ENCODE results near the gene ACTMAP. TPM values are rescaled to one million over a fixed set of nuclear protein-coding genes. Genes with fewer than 3 reads are reported as not detected.

ACTMAP gene
- total and polyA plus RNA-seq, 2 of the 8 experiments (the other 6 are each of a cell fraction or from before 2014, with no cell fraction given), result 24.1 to 26.5 TPM

DNA sequence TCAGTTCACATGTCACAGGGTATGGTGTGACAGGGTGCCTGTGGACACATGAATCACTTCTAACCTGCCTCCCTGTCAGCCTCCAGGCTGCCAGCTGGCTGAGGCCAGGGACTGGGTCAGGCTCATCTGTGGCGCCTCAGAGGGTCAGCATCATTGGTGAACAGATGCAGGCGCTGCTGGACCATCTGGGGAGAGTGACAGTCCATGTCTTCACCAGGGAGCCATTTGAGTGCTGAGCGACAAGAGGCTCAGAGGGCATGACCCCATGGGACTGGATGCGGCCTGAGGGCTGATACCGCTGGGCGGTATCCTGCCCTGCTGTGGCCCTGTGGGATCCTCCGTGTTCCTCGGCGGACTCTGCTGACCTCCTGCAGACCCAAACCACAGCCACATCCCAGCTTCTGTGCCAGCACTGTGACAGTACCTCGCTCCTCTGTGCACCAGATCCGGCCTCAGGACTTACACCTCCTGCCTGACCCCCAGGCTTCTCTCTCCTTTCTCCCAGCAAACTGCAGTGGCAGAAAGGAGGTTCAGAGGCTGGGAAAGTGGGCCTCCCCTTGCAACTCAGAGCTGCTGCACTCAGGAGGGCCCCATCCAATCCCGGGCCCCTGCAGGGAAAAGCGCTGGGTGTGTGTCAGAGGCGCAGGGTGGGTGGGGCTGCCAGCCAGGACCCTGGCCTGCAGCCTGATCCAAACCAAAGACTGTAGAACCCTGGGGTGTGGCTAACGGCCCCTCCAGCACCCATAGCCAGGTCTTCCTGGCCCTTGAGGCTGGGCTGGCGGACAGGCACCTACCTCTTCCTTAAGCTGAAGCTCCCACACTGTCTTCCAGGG lies 10.2 kb downstream of the ACTMAP start (continued):
- no peak for TF ChIP-seq NRF1 (IDR thresholded peaks at IDR 0.05; ENCODE audit: low read depth, low read length)
- TF ChIP-seq EGR1 (IDR thresholded peaks at IDR 0.05; ENCODE audit: borderline replicate concordance, low read depth, low read length), result no peak
- no peak for TF ChIP-seq RNF2 (IDR thresholded peaks at IDR 0.05; ENCODE audit: borderline replicate concordance, low read depth, low read length, missing control alignments, poor library complexity, severe bottlenecking)
- TF ChIP-seq KDM4A (IDR thresholded peaks at IDR 0.05; ENCODE audit: low read depth, low read length, severe bottlenecking), result no peak
- no peak for TF ChIP-seq RFX5 (IDR thresholded peaks at IDR 0.05; ENCODE audit: borderline replicate concordance, low read depth, low read length)
- no peak; a peak in 1 of 3 replicates for TF ChIP-seq POLR2A (IDR thresholded peaks at IDR 0.05; ENCODE audit: control extremely low read depth in 1 of 2, low read depth in 2 of 2, low read length in 2 of 2)
- TF ChIP-seq SP2 (IDR thresholded peaks at IDR 0.05; ENCODE audit: low read length), result no peak
- no peak for TF ChIP-seq HDAC2 (IDR thresholded peaks at IDR 0.05; ENCODE audit: borderline replicate concordance in 1 of 2, low read depth in 2 of 2, low read length in 2 of 2)
- no peak for TF ChIP-seq CREB1 (IDR thresholded peaks at IDR 0.05)

All from H1 (cell line).